HG03571 (cell line): ENCODE data around the gene STARD6.
"Not testable (repeated sequence)": the region's sequence is repeated elsewhere in the genome, so short reads cannot be mapped to it uniquely, and the experiment has no call there.

Experiments used
- ATAC-seq: cut with Tn5 transposase; IDR thresholded peaks from one replicate; pipeline ENCODE4 v1.9.1; 2021; ENCODE audit not compliant: unreplicated experiment

STARD6 gene

DNA sequence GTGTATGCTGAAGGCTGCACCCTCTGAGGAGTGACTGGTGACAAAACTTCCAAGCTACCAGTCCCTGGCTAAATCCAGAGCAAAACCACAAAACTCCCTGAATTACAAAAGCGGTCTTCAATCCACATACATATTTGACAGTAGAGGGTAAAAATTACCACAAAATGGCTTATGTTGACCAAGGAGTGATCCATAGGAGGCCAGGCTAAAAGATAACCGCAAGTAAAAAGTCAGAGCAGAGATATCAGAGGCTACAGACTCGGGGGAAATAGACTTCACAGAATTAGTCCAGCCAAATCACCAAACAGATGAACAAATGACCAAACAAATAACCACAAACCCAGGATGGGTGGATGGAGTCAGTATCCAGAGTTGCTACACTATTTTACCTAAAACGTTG, 19.4 kb downstream of the STARD6 start:
- ATAC-seq, result no peak

DNA sequence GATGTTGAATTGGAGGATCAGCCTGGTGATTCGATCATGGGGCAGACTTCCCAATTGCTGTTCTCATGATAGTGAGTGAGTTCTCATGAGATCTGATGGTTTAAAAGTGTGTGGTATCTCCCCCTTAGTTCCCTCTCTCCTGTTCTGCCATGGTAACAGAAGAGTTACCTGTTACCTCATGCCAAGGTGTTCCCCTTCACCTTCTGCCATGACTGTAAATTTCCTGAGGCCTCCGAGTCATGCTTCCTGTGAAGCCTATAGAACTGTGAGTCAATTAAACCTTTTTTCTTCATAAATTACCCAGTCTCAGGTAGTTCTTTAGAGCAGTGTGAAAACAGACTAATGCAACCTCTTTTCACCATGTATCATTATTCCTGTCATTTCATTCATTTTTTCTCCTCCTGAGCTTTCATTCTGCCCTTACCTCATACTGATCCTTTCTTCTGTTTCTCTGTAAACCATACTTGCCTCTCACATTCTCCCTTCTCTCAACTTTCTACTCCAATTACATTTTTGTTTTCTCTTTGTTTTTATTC, 22.0 kb downstream of the STARD6 start:
- ATAC-seq, result no peak

DNA sequence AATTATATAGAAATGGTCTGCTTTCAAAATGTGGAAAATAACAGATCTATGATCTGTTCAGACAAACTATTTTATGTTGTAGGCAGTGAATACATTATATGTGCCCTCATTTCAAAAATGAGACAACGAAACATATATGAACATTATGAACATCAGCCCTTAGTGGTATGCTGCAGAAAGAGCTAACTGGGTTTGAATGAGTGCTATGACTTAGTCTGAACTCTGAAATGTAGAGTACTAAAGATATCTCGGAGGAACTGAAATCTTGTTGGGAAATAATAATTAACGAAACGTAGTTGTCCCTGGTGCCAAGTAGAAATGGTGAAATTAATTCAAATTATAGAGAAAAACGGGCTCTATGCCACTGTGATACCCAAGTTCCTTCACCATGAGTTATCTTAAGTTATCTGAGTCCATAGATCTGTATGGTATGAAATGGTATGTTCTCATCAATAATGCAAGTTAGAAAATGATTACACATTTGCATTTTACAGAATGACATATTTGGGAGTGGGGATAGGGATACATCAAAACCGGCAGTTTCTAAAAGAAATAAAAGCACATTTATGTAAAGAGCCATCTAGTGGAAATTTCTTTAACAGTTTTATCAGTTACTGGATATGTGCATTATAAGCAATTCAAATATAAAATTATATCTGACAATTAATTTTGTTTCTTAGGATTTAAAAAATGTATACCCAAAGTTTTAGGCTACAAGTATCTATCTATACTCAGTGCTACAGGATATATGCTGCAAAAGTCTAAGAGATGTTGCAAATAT, 26.7 kb downstream of the STARD6 start:
- no peak for ATAC-seq

DNA sequence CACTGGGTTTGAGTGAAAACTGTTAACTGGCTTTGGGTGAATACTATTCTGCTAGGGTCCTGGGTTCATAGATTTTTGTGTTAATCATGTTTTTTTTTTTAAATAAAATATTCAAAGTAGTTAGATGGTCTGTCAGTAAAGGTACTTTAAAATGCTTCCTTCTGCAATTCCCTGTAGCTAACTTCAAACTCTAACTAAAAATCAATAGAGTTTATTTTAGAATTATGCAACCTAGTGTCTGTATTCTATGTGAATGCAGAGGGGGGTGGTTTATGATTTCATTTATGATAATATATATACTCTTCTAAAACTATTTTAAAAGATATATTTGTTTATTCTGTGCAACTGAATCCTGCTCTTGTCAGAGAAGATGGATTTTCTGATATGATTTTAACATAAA, 27.9 kb downstream of the STARD6 start:
- no peak for ATAC-seq

DNA sequence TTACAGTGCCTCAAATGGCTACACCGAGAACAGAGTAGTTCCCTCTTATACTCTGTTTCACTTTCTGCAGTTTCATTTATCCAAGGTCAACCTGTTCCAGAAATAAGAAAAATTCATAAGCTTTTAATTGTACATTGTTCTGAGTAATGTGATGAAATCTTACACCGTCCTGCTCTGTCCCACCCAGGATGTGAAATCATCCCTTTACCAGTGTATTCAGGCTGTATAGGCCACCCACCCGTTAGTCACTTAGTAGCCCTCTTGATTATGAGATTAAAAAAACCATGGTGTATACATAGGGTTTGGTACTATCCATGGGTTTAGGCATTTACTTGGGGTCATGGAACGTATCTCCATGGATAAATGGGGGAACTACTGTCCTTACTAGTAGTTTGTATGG, 29.8 kb downstream of the STARD6 start:
- no peak for ATAC-seq

DNA sequence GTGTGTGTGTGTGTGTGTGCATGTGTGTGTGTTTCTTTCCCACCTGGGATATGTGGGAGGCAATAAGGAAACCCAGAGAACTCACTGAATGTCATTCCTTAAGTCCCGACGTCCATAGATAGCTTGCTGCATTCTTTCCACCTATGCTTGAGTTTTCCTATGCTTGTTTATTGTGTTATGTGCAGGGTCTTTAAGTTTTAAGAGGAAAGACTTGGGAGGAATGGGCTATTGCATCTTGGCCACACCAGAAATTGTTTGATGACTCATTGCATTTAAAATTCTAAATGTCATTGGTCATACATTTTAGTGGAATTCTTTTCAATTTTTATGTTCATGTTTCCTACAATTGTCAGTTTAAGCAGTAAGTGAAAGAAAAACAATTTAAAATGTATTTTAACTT, 33.7 kb downstream of the STARD6 start:
- no peak for ATAC-seq

DNA sequence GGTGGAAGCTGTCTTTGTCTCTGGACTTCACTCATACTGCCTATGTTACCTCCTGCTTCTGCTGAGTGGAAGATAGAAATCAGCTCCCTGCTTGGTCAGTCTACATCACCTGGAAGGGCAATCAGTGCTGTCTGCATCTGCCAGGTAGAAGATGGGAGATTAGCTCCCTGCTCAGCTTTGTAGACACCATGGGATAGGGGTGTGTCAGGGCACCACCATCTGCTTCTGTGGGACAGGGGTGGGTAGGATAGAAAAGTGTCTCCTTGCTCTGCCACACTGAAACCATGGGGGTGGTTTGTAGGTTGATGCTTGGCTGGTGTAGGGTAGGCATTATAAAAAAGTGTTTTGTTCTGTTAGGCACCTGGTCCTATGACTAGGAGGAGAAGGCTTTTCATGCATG, 34.1 kb downstream of the STARD6 start:
- no peak for ATAC-seq

DNA sequence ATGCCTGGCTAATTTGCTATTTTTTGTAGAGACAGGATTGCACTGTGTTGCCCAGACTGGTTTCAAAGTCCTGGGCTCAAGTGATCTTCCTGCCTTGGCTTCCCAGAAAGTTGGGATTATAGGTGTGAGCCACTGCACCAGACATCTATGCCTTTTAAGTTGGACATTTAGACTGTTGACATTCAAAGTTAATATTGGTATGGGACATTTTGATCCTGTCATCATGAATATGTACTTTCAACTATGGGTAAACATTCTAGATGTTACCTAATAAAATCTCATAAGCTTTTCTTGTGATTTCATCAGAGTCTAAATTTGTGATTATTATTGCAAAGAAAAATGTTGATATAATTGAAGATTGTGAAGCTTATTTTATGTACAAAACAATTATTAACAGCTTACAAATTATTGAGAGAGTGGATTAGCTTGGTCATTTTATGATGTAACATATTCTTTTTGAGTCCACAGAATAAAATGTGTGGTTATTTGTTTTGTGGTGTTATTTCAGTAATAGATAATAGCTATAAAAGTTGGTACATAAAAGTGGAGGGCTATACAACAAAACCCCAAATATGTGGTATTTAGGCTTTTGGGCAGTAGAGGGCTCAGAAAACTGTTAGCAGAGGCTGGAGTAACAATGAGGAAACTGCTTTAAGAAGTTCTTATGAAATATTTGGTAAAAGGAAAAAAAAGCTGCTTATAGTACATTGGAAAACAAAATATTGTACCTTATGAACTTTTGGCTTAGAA, 41.4 kb downstream of the STARD6 start:
- no peak for ATAC-seq

DNA sequence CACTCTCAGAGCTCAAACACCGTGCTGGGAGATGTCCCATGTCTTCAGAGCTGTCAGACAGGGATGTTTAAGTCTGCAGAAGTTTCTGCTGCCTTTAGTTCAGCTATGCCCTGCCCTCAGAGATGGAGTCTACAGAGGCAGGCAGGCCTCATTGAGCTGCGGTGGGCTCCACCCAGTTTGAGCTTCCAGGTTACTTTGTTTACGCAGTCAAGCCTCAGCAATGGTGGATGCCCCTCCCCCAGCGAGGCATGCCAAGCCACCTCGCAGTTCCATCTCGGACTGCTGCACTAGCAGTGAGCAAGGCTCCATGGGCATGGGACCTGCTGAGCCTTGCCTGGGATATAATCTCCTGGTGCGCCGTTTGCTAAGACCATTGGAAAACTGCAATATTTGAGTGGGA, 48.1 kb downstream of the STARD6 start:
- not testable (repeated sequence) for ATAC-seq

DNA sequence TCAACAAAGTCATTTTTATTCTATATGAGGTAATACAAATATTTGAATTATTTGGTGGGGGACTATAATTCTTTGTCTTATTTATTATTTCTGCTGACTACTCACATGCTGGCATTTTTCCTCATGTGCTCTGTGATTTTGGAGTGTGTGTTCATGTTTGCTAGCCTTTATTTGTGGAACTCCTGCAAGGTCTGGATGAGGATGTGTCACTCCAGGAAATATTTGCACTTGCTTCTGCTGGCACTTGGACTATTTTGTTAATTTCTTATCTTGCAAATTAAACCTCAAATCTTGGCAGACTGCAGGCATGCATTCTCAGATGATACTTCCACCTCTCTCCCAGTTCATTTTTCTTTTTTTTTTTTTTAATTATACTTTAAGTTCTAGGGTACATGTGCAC, 54.2 kb downstream of the STARD6 start:
- ATAC-seq, result no peak

DNA sequence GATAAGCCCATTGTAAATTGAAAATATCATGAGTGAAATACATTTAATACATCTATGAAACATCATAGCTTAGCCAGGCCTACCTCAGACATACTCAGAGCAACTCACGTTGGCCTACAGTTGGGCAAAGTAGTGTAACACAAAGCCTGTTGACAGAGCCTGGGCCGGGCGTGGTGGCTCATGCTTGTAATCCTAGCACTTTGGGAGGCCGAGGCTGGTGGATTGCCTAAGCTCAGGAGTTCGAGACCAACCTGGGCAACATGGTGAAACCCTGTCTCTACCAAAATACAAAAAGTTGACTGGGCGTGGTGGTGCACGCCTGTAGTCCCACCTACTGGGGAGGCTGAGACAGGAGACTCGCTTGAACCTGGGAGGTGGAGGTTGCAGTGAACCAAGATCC, 58.7 kb downstream of the STARD6 start:
- ATAC-seq, result not testable (repeated sequence)

DNA sequence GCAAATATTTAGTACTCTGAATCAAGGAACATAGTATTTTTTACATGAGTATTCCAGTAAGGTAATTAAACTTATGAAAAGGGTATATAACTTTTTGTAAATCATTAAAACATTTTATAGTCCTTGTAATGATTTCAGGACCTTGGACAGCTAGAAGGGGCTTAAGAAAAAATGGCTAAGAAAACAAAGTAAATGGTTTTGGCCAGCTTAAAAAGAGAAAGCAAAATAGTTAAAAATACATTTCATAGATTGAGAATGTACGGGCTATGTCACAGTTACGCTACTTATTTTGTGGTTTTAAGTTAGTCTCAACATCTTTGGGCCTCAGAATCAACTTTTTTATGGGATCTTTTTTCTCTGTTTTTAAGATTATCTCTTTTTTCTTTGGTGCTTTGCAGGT, 61.6 kb downstream of the STARD6 start:
- no peak for ATAC-seq

DNA sequence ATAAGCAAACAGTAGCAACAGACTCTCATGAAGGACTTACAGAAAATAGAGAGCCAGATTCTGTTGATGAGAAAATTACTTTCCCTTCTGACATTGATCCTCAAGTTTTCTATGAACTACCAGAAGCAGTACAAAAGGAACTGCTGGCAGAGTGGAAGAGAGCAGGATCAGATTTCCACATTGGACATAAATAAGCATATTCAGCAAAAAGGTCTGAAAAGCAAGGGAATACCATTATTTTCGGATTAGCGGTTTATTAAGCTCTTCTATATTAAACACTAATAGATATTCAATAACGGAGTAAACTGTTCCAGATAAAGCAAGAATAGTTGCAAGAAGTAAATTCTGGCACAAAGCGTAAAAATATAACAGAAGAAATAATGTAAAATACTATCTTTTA, 63.4 kb downstream of the STARD6 start:
- ATAC-seq, result no peak

DNA sequence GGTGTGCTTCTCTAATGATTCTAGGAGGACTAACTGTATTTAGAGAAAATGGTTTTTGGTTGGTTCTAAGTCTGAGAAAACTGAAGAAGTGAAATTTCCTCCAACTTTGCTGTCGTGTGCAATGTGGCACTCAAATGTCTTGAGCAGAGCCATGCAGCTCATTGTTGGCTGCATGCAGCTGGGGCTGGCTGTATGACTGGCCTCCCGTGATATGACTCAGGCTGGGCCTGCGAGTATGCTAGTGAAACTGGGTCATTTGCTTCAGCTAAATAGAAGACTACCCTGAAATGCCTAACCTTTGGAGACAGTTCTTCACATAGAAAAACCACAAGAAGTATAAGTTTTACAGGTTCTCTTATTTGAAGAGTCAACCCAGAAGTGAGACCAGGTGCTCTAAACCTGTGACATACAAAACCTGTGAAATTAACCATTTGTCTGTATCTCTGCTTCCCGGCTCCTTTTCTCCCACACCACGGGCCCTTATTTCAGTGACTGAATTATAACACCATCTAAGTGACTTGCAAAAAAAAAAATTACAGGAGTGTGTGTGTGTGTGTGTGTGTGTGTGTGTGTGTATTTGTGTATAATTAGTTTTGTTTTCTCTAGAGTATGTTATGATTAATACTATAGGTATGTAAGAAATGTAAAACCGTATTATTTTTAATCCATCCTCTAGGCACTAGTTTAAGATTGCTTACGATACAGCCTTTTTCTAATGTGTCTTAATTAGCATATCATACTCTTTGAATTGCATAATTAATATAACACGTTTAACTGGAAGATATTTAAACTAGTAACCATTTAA, 72.5 kb downstream of the STARD6 start:
- ATAC-seq, result peak; percentile 100

DNA sequence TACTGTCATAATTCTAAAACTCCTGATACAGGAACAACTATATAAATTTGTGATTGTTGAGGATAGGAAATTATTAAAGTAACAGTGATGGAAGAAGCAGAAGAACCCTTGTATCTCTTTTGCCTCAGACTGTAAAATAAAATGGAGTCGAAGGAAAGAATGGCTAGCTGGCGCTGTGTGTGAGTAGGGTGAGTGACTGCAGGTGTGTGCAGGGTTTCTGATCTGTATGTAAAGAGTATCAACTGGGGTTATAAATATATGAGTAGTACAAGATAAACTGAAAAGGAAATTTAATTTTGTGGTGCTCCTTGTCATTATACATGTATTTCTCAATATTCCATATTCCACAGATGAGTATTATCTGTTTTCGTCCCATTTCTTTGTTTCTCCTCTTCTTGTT, 73.1 kb downstream of the STARD6 start:
- ATAC-seq, result peak; percentile 26

DNA sequence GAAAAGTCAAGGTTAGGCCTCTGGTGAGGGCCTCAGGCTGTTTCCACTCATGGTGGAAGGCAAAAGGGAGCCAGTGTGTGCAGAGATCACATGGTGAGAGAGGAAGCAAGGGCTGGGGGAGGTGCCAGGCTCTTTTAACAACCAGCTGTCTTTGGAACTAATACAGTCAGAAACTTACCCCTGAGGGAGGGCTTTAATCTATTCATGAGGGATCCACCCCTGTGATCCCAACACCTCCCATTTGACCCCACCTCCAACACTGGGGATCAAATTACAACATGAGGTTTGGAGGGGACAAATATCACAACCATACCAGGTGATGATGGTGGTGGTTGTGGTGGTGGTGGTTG, 77.5 kb downstream of the STARD6 start:
- ATAC-seq, result no peak

DNA sequence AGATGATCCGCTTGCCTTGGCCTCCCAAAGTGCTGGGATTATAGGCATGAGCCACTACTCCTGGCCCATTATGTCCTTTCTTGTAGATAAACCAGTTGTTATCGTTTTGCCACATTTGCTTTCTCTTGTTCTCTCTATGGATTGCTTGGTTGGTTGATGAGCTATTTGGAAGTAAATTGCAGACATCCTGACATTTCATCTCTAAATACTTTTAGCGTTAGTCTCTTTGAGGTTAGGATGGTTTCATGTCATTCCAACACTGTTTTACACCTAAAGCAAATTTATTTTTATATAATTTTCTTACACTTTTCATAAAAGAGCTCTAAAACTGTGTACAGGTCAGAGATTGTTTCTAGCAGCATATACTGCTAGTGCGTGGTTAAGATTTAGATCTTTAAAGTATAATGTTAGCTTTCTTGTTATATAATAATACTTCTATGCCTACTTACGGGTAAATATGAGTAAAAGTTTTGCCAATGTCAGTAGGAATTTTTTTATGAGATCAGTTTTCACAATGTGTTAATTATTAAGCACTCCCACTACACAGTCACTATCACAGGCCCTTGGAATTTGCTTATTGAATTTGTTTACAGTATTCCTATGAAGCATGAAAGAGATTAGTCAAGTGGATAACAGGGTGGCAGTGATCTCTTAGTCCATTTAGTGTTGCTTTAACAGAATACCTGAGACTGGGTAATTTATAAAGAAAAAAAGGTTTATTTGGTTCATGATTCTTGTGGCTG, 78.0 kb downstream of the STARD6 start:
- no peak for ATAC-seq

DNA sequence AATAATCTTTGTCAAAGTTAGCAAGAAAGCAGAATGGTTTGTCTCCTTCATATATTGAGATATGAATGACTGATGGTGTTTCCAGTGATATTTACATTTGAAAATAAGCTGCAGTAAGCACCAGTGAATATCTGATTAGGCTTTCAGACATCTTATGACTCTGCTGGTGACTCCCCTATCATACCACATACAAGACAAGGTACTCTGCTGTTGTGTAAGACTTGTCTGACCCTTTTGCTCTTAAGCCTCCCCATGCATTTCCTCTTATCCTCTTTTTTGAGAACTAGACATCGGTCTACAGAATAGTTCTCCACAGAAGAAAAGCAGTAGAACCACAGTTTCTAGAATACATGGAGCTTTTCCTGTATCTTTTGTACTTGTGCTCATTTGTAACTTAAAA, 79.0 kb downstream of the STARD6 start:
- ATAC-seq, result no peak

DNA sequence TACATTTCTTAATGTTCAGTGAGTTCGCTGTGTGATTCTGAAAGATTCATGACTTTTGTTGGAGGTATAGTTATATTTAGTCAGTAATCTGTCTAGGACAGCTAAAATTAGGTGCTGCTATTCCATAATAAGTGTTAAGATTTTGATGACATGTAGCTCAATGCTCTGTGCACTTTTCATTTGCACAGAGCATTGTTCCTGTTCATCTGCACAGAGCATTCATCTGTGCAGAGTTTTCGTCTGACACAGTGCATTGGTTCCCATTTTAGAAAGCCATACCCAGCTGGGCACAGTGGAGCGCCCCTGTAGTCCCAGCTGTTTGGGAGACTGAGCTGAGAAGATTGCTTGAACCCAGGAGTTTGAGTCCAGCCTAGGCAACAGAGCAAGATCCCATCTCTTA, 79.8 kb downstream of the STARD6 start:
- ATAC-seq, result no peak
